WTC11 (cell line): Measurements from ENCODE around the gene IAH1.

Experiments used
- FOXJ3 ChIP-seq: sonication (generic); formaldehyde crosslinking; IDR thresholded peaks from 2 replicates; pipeline ENCODE4 v1.9.0; 2021; ENCODE audit warnings: missing genetic modification reagents, mild to moderate bottlenecking, borderline replicate concordance
- IRF2 ChIP-seq: sonication (generic); formaldehyde crosslinking; IDR thresholded peaks from 2 replicates; pipeline ENCODE4 v1.8.0; 2022; ENCODE audit warnings: low read depth, missing genetic modification reagents, borderline replicate concordance
- KAT7 ChIP-seq: sonication (generic); formaldehyde crosslinking; IDR thresholded peaks from 2 replicates; pipeline ENCODE4 v1.8.1; 2023; ENCODE audit warnings: missing genetic modification reagents, mild to moderate bottlenecking, borderline replicate concordance
- RELA ChIP-seq: sonication (generic); formaldehyde crosslinking; IDR thresholded peaks from 2 replicates; pipeline ENCODE4 v1.8.1; 2022; ENCODE audit warnings: missing genetic modification reagents, mild to moderate bottlenecking, borderline replicate concordance
- SP1 ChIP-seq: sonication (generic); formaldehyde crosslinking; conservative IDR thresholded peaks from 2 replicates; pipeline ENCODE4 v1.8.1; 2022; ENCODE audit warnings: missing genetic modification reagents
- TEAD1 ChIP-seq: sonication (generic); formaldehyde crosslinking; IDR thresholded peaks from 2 replicates; pipeline ENCODE4 v1.8.0; 2022; ENCODE audit warnings: mild to moderate bottlenecking, missing genetic modification reagents
- TEAD4 ChIP-seq: sonication (generic); formaldehyde crosslinking; IDR thresholded peaks from 2 replicates; pipeline ENCODE4 v1.8.0; 2022; ENCODE audit warnings: mild to moderate bottlenecking, missing genetic modification reagents
- ZNF121 ChIP-seq: sonication (generic); formaldehyde crosslinking; IDR thresholded peaks from 2 replicates; pipeline ENCODE4 v1.8.0; 2023; ENCODE audit warnings: missing genetic modification reagents
- TF ChIP-seq, protein P1 (sequence below): fragments of 200-600 bp; IDR thresholded peaks from 2 replicates; pipeline ENCODE4 v1.8.0; 2022; ENCODE audit warnings: antibody characterized with exemption
- TF ChIP-seq, protein P2 (sequence below): sonication (generic); formaldehyde crosslinking; IDR thresholded peaks from 2 replicates; pipeline ENCODE4 v1.8.1; 2022; ENCODE audit warnings: mild to moderate bottlenecking, moderate library complexity, missing genetic modification reagents
- TF ChIP-seq, protein P3 (sequence below): sonication (generic); formaldehyde crosslinking; IDR thresholded peaks from 2 replicates; pipeline ENCODE4 v1.8.0; 2022; ENCODE audit warnings: mild to moderate bottlenecking, missing genetic modification reagents
- TF ChIP-seq, protein P4 (sequence below): sonication (generic); formaldehyde crosslinking; IDR thresholded peaks from 2 replicates; pipeline ENCODE4 v1.8.0; 2023; ENCODE audit warnings: mild to moderate bottlenecking, missing genetic modification reagents

DNA sequence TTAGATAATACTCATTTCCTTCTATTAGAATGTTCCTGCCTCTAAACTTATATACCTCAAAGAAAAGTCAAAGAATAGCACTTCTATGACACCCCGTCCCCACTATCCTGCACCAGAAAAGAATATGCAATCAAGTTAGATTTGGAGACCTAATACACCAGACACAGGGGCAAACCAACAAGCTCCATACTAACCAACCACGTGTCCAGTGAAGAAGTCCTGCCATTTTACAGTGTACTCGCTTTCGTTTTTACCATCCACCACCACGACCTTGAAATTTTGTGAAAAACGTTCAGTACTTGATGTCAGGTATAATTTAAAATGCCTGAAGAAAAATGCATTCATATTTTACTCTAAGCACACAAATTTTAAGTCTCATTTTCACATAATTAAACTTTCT lies 62.2 kb downstream of the IAH1 start:
- TF ChIP-seq, protein P1, sequence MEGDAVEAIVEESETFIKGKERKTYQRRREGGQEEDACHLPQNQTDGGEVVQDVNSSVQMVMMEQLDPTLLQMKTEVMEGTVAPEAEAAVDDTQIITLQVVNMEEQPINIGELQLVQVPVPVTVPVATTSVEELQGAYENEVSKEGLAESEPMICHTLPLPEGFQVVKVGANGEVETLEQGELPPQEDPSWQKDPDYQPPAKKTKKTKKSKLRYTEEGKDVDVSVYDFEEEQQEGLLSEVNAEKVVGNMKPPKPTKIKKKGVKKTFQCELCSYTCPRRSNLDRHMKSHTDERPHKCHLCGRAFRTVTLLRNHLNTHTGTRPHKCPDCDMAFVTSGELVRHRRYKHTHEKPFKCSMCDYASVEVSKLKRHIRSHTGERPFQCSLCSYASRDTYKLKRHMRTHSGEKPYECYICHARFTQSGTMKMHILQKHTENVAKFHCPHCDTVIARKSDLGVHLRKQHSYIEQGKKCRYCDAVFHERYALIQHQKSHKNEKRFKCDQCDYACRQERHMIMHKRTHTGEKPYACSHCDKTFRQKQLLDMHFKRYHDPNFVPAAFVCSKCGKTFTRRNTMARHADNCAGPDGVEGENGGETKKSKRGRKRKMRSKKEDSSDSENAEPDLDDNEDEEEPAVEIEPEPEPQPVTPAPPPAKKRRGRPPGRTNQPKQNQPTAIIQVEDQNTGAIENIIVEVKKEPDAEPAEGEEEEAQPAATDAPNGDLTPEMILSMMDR: no peak
- TF ChIP-seq TEAD4 (CRISPR knock-in tag) (no peak), RELA (CRISPR knock-in tag) (no peak), ZNF121 (CRISPR knock-in tag) (no peak), IRF2 (no peak), TEAD1 (no peak), KAT7 (CRISPR knock-in tag) (no peak), SP1 (no peak), FOXJ3 (no peak)
- TF ChIP-seq, protein P2, sequence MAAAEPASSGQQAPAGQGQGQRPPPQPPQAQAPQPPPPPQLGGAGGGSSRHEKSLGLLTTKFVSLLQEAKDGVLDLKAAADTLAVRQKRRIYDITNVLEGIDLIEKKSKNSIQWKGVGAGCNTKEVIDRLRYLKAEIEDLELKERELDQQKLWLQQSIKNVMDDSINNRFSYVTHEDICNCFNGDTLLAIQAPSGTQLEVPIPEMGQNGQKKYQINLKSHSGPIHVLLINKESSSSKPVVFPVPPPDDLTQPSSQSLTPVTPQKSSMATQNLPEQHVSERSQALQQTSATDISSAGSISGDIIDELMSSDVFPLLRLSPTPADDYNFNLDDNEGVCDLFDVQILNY (CRISPR knock-in tag): no peak
- TF ChIP-seq, protein P3, sequence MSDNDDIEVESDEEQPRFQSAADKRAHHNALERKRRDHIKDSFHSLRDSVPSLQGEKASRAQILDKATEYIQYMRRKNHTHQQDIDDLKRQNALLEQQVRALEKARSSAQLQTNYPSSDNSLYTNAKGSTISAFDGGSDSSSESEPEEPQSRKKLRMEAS (CRISPR knock-in tag): no peak
- TF ChIP-seq, protein P4, sequence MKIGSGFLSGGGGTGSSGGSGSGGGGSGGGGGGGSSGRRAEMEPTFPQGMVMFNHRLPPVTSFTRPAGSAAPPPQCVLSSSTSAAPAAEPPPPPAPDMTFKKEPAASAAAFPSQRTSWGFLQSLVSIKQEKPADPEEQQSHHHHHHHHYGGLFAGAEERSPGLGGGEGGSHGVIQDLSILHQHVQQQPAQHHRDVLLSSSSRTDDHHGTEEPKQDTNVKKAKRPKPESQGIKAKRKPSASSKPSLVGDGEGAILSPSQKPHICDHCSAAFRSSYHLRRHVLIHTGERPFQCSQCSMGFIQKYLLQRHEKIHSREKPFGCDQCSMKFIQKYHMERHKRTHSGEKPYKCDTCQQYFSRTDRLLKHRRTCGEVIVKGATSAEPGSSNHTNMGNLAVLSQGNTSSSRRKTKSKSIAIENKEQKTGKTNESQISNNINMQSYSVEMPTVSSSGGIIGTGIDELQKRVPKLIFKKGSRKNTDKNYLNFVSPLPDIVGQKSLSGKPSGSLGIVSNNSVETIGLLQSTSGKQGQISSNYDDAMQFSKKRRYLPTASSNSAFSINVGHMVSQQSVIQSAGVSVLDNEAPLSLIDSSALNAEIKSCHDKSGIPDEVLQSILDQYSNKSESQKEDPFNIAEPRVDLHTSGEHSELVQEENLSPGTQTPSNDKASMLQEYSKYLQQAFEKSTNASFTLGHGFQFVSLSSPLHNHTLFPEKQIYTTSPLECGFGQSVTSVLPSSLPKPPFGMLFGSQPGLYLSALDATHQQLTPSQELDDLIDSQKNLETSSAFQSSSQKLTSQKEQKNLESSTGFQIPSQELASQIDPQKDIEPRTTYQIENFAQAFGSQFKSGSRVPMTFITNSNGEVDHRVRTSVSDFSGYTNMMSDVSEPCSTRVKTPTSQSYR (CRISPR knock-in tag): no peak
